ENCODE data around the gene SMIM5. TPM values are rescaled to one million over a fixed set of nuclear protein-coding genes. Genes with fewer than 3 reads are reported as not detected.

The SMIM5 gene
- total RNA-seq, 4 donors from 2014 or later, result 0.22 TPM; not detected in 3

DNA sequence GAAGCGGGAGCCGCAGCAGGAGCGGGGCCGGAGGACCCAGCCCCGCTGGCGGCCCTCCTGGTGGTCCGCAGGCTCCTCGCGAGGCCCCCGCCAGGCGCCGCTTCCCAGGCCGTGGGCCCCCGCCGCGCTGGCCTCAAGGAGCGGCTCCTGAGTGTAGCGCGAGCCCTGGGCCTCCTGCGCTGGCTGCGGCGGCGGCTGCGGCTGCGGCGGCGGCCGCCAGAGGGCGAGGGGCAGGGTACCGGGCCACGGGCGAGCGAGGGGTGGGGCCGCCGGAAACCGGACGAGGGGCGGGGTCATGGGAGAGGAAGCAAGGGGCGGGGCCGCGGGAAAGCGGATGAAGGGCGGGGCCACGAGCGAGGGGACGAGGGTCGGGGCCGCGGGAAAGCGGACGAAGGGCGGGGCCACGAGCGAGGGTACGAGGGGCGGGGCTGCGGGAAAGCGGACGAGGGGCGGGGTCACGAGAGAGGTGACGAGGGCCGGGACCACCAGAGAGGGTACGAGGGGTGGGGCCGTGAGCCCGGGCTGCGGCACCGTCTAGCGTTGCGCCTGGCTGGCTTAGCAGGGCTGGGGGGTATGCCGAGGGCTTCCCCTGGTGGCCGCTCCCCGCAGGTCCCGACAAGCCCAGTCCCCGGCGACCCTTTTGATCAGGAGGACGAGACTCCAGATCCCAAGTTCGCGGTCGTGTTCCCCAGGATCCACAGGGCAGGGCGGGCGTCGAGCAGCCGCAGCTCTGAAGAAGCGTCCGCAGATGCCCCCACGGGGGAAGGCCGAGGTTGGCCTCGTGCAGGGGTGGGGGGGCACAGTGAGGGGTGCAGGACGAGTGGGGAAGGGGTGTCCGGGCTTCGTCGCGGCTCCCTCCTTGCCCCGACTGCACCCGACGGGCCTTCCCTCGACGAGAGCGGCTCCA, 44.0 kb upstream of the SMIM5 start:
- Histone ChIP-seq H3K27ac (peak overlapping the region; percentile 67 to 85 (median 79)), H3K36me3 (no peaks in the 10 kb centered on the region), H3K4me3 (peak overlapping the region; percentile 50 to 70 (median 66)), H3K9me3 (no peaks in the 10 kb centered on the region), H3K27me3 (peaks cover 18 to 20% (median 19%) of the 10 kb centered on the region in 3 donors), H3K4me1 (peaks cover 0 to 3% of the 10 kb centered on the region in 2 donors)
- in situ Hi-C loops (cut with MboI; ENCODE audit: low sequenced_read_pairs in 4 of 4) (loop anchor here in 1 of 4 donors (25.0 kb wide), 1 partner anchor 152 kb away; no protein-coding TSS in a partner anchor), intact Hi-C loops (cut with DNase I; ENCODE audit: low total_unique reads) (loop anchor here (1.0 to 2.0 kb wide), 3 partner anchors 73 to 163 kb away; partner anchors contain the start of gene TSEN54)
- DNase-seq (peak; percentile 88 to 89), ATAC-seq (peak; percentile 87 to 88)
- peak; percentile 52 for TF ChIP-seq POLR2A (IDR thresholded peaks at IDR 0.05)
- peak in 4 of 5 experiments; percentile 75 to 97 (median 86) for TF ChIP-seq CTCF (IDR thresholded peaks at IDR 0.05 in 4 of 5, conservative IDR thresholded peaks at IDR 0.05 in 1 of 5)

- ATAC-seq (no peak), DNase-seq (no peak)
- in situ Hi-C loops (cut with MboI; ENCODE audit: low sequenced_read_pairs in 4 of 4), result loop anchor here in 1 of 4 donors (25.0 kb wide), 1 partner anchor 153 kb away; no protein-coding TSS in a partner anchor
- Histone ChIP-seq H3K27ac (peak overlapping the region; percentile 50 to 83 (median 68)), H3K4me1 (peaks cover 0 to 3% of the 10 kb centered on the region in 2 donors), H3K4me3 (peak overlapping the region in 3 of 4 donors; percentile 50 to 70 (median 69)), H3K36me3 (no peaks in the 10 kb centered on the region), H3K9me3 (no peaks in the 10 kb centered on the region), H3K27me3 (peaks cover 18 to 20% (median 19%) of the 10 kb centered on the region in 3 donors)
- intact Hi-C loops (cut with DNase I; ENCODE audit: low total_unique reads), result loop anchor here (1.0 to 2.0 kb wide), 3 partner anchors 74 to 164 kb away; partner anchors contain the start of gene TSEN54
- TF ChIP-seq CTCF (IDR thresholded peaks at IDR 0.05 in 4 of 5, conservative IDR thresholded peaks at IDR 0.05 in 1 of 5) (no peak), POLR2A (IDR thresholded peaks at IDR 0.05) (no peak)
Measured at GRCh38 chr17:75589919-75590303, 43.3 kb upstream of the SMIM5 start.

- intact Hi-C loops (cut with DNase I; ENCODE audit: low total_unique reads) (no loop called here), in situ Hi-C loops (cut with MboI; ENCODE audit: low sequenced_read_pairs in 4 of 4) (loop anchor here in 1 of 4 donors (25.0 kb wide), 1 partner anchor 153 kb away; no protein-coding TSS in a partner anchor)
- DNase-seq (no peak), ATAC-seq (no peak)
- Histone ChIP-seq H3K4me3 (no peak overlapping the region), H3K36me3 (no peaks in the 10 kb centered on the region), H3K9me3 (no peaks in the 10 kb centered on the region), H3K27me3 (peaks cover 18 to 20% (median 19%) of the 10 kb centered on the region in 3 donors), H3K27ac (no peak overlapping the region), H3K4me1 (peaks cover 0 to 3% of the 10 kb centered on the region in 2 donors)
- no peak for TF ChIP-seq POLR2A (IDR thresholded peaks at IDR 0.05)
- TF ChIP-seq CTCF (IDR thresholded peaks at IDR 0.05 in 4 of 5, conservative IDR thresholded peaks at IDR 0.05 in 1 of 5), result no peak
Measured at GRCh38 chr17:75590314-75590761, 42.9 kb upstream of the SMIM5 start.

DNA sequence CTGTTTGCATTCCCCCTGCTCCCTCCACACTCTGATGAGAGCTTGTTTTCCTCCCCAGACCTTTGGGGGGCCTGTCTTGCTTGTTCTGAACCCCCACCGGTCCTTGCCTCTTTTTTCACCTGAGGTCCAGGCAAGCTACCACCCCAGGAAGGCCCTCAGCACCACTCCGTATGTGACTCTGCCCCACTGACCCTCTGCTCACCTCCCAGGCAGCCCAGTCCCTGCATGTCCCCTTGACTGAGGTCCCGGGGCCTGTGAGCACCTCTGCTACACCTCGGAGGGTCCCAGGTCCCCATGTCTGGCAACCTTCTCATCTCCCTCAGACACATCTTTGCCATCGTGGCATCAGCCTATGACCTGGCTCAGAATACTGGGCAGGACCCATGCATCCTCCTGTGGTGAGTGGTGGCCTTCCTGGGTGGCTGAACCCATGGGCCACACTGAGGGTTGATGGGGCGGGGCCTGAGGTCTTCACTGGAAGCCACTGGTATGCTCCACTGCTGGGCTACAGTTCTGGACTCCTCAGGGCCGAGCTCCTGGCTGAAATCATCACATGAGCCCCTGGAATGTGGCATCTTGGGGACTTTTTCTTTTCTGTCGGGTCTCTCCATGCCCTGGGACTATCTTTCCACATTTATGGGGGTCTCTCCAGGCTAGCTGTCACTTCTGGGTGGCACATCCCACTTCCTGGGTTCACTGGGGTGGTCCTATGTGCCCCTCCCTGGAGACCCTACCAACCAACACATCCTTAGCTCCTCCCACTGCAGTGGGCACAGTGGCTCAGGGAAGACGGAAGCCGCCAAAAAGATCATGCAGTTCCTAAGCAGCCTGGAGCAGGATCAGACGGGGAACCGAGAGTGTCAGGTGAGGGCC, 42.1 kb upstream of the SMIM5 start:
- in situ Hi-C loops (cut with MboI; ENCODE audit: low sequenced_read_pairs in 4 of 4) (loop anchor here in 1 of 4 donors (25.0 kb wide), 1 partner anchor 154 kb away; no protein-coding TSS in a partner anchor), intact Hi-C loops (cut with DNase I; ENCODE audit: low total_unique reads) (no loop called here)
- TF ChIP-seq CTCF (IDR thresholded peaks at IDR 0.05 in 4 of 5, conservative IDR thresholded peaks at IDR 0.05 in 1 of 5), result no peak
- TF ChIP-seq POLR2A (IDR thresholded peaks at IDR 0.05), result no peak
- ATAC-seq (no peak), DNase-seq (no peak)
- Histone ChIP-seq H3K36me3 (no peaks in the 10 kb centered on the region), H3K9me3 (no peaks in the 10 kb centered on the region), H3K27ac (no peak overlapping the region), H3K4me3 (no peak overlapping the region), H3K27me3 (peaks cover 18 to 20% (median 19%) of the 10 kb centered on the region in 3 donors), H3K4me1 (peaks cover 0 to 3% of the 10 kb centered on the region in 2 donors)

All from gastrocnemius medialis (tissue), 4 donors.